Fibroblast of lung (primary cell): Measurements from ENCODE around the gene CLP1. TPM values are rescaled to one million over a fixed set of nuclear protein-coding genes. Genes with fewer than 3 reads are reported as not detected.

Experiments
- DNase-seq, 2 donors: peaks; one replicate each; pipeline versions ENCODE4 v3.0.0 to v3.0.0-alpha.2; 2010; ENCODE audit warnings: low read depth in 2 of 2
- H2AFZ ChIP-seq: 2 replicates; pipeline ENCODE4 v1.5.1; 2012; ENCODE audit warnings: low read length, control low read depth, inconsistent platforms
- H3K27ac ChIP-seq: 2 replicates; pipeline ENCODE4 v1.5.1; 2011; ENCODE audit warnings: low read length, control low read depth; ENCODE audit not compliant: insufficient read depth
- H3K27me3 ChIP-seq: 2 replicates; pipeline ENCODE4 v1.5.1; 2011; ENCODE audit warnings: mild to moderate bottlenecking, low read length; ENCODE audit not compliant: control insufficient read depth, insufficient read depth
- H3K36me3 ChIP-seq: 2 replicates; pipeline ENCODE4 v1.5.1; 2011; ENCODE audit warnings: low read length; ENCODE audit not compliant: control insufficient read depth, insufficient read depth
- H3K4me1 ChIP-seq: 2 replicates; pipeline ENCODE4 v1.5.1; 2011; ENCODE audit warnings: low read length; ENCODE audit not compliant: control insufficient read depth, insufficient read depth; ENCODE audit errors: extremely low read depth
- H3K4me2 ChIP-seq: 2 replicates; pipeline ENCODE4 v1.5.1; 2011; ENCODE audit warnings: low read length, control low read depth; ENCODE audit not compliant: insufficient read depth; ENCODE audit errors: extremely low read depth
- H3K4me3 ChIP-seq, 4 experiments: fragments of 200-600 bp in 1 of 4; sonication (generic) in 1 of 4; replicated peaks in 1 of 4; 2 replicates each; pipeline ENCODE4 v1.5.1; 2011 to 2016; ENCODE audit warnings: low read length in 4 of 4, low read depth in 3 of 4, mild to moderate bottlenecking in 3 of 4, control low read depth in 2 of 4, inconsistent platforms in 1 of 4, mixed read lengths in 1 of 4; ENCODE audit not compliant: insufficient read depth in 1 of 4; ENCODE audit errors: control extremely low read depth in 1 of 4
- H3K79me2 ChIP-seq: 2 replicates; pipeline ENCODE4 v1.5.1; 2012; ENCODE audit warnings: mild to moderate bottlenecking, low read length, inconsistent platforms; ENCODE audit not compliant: control insufficient read depth, insufficient read depth
- H3K9ac ChIP-seq: 2 replicates; pipeline ENCODE4 v1.5.1; 2011; ENCODE audit warnings: mild to moderate bottlenecking, low read length, control low read depth; ENCODE audit not compliant: insufficient read depth
- H3K9me3 ChIP-seq: 2 replicates; pipeline ENCODE4 v1.5.1; 2012; ENCODE audit warnings: low read depth, low read length; ENCODE audit not compliant: control insufficient read depth, insufficient read depth
- H4K20me1 ChIP-seq: 2 replicates; pipeline ENCODE4 v1.5.1; 2011; ENCODE audit warnings: low read length; ENCODE audit not compliant: control insufficient read depth, insufficient read depth; ENCODE audit errors: extremely low read depth
- EZH2 ChIP-seq: IDR thresholded peaks from 2 replicates; pipeline ENCODE4 v1.5.1; 2012; ENCODE audit warnings: low read length, control low read depth, mild to moderate bottlenecking; ENCODE audit errors: missing control alignments
- polyA plus RNA-seq, 2 donors: library from polyadenylated mRNA; depleted of rRNA in 1 of 2; stranded (reverse) in 1 of 2; unstranded in 1 of 2; fragments of >200 nt; gene quantifications; 2 replicates each; pipeline ENCODE4 v1.2.1, GENCODE V29; 2011 to 2012; ENCODE audit warnings: missing spikeins in 1 of 2
- total RNA-seq: library from RNA; depleted of rRNA; stranded (reverse); fragments of >200 nt; gene quantifications from 2 replicates; pipeline ENCODE4 v1.2.1, GENCODE V29; 2014
- TF ChIP-seq, protein P1 (sequence below), 2 donors: IDR thresholded peaks in 1 of 2; conservative IDR thresholded peaks in 1 of 2; 1 replicate in 1 of 2; 2 replicates in 1 of 2; pipeline ENCODE4 v1.5.1; 2011 to 2012; ENCODE audit warnings: low read length in 2 of 2, control low read depth in 1 of 2, inconsistent platforms in 1 of 2, low read depth in 1 of 2, mild to moderate bottlenecking in 1 of 2

Gene CLP1
- total and polyA plus RNA-seq, 2 donors (not counting 1 experiment from before 2014, with no cell fraction given), result 13.2 to 24.1 TPM

DNA sequence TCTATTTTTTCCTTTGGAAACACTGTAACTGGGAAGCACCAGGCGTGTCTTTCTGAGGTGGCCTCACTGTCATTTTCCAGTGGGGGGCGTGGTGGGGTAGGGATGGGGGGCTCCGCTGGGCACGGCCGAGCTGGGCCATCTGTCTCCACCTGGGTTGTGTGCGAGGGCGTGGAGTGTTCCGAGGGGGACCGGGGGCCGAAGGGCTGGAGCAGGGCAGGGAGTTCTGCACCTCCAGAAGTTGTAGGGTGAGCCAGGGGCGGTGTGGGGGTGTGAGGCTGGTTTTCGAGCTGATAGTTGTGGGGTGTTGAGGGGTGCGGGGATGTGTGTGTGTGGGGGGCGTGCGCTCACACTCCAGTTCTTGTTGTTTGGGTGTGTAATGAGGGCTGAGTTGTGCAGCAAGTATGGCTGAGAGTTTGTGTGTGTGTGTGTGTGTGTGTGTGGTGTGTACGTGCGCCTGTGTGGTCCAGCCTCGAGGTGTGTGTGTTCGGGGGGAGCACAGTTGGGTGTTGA, 18.7 kb upstream of the CLP1 start:
- Histone ChIP-seq H3K79me2 (peaks cover 34% of the 10 kb centered on the region), H2AFZ (no peak overlapping the region), H4K20me1 (no peaks in the 10 kb centered on the region), H3K36me3 (no peaks in the 10 kb centered on the region), H3K4me1 (peaks cover 12% of the 10 kb centered on the region), H3K27ac (peak overlapping the region; percentile 93), H3K9me3 (no peaks in the 10 kb centered on the region), H3K27me3 (peaks cover 4% of the 10 kb centered on the region), H3K9ac (peak overlapping the region; percentile 86), H3K4me3 (peak overlapping the region; percentile 86 to 93 (median 89)), H3K4me2 (peak overlapping the region; percentile 99)
- TF ChIP-seq, protein P1, sequence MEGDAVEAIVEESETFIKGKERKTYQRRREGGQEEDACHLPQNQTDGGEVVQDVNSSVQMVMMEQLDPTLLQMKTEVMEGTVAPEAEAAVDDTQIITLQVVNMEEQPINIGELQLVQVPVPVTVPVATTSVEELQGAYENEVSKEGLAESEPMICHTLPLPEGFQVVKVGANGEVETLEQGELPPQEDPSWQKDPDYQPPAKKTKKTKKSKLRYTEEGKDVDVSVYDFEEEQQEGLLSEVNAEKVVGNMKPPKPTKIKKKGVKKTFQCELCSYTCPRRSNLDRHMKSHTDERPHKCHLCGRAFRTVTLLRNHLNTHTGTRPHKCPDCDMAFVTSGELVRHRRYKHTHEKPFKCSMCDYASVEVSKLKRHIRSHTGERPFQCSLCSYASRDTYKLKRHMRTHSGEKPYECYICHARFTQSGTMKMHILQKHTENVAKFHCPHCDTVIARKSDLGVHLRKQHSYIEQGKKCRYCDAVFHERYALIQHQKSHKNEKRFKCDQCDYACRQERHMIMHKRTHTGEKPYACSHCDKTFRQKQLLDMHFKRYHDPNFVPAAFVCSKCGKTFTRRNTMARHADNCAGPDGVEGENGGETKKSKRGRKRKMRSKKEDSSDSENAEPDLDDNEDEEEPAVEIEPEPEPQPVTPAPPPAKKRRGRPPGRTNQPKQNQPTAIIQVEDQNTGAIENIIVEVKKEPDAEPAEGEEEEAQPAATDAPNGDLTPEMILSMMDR (conservative IDR thresholded peaks at IDR 0.05 in 1 of 2, IDR thresholded peaks at IDR 0.05 in 1 of 2; ENCODE audit: low read depth in 1 of 2, low read length in 2 of 2), result no peak
- no peak for DNase-seq

- Histone ChIP-seq H3K4me3 (peak overlapping the region; percentile 86 to 93 (median 89)), H3K27me3 (no peaks in the 10 kb centered on the region), H3K79me2 (peaks cover 34% of the 10 kb centered on the region), H3K27ac (peak overlapping the region; percentile 93), H3K4me2 (peak overlapping the region; percentile 99), H4K20me1 (no peaks in the 10 kb centered on the region), H3K4me1 (peaks cover 13% of the 10 kb centered on the region), H3K9me3 (no peaks in the 10 kb centered on the region), H3K36me3 (no peaks in the 10 kb centered on the region), H3K9ac (peak overlapping the region; percentile 86), H2AFZ (no peak overlapping the region)
- peak; percentile 68 to 71 for DNase-seq
- TF ChIP-seq, protein P1 (conservative IDR thresholded peaks at IDR 0.05 in 1 of 2, IDR thresholded peaks at IDR 0.05 in 1 of 2; ENCODE audit: low read depth in 1 of 2, low read length in 2 of 2), result no peak
- TF ChIP-seq EZH2, result no peak
Measured at GRCh38 chr11:57639321-57640067, 18.1 kb upstream of the CLP1 start.

GRCh38 chr11:57640068-57640800, 17.3 kb upstream of the CLP1 start:
- Histone ChIP-seq H3K79me2 (peaks cover 34% of the 10 kb centered on the region), H3K36me3 (no peaks in the 10 kb centered on the region), H3K27me3 (no peaks in the 10 kb centered on the region), H3K4me3 (peak overlapping the region; percentile 86 to 93 (median 89)), H2AFZ (no peak overlapping the region), H3K9ac (peak overlapping the region; percentile 24), H3K4me1 (peaks cover 18% of the 10 kb centered on the region), H3K4me2 (peak overlapping the region; percentile 99), H3K27ac (peak overlapping the region; percentile 36), H4K20me1 (no peaks in the 10 kb centered on the region), H3K9me3 (no peaks in the 10 kb centered on the region)
- TF ChIP-seq, protein P1 (conservative IDR thresholded peaks at IDR 0.05 in 1 of 2, IDR thresholded peaks at IDR 0.05 in 1 of 2; ENCODE audit: low read depth in 1 of 2, low read length in 2 of 2), result no peak
- TF ChIP-seq EZH2, result no peak
- no peak for DNase-seq
